ENCODE measurements around the gene GSX2. TPM values are rescaled to one million over a fixed set of nuclear protein-coding genes. Genes with fewer than 3 reads are reported as not detected.
"Not testable (repeated sequence)": the region's sequence is repeated elsewhere in the genome, so short reads cannot be mapped to it uniquely, and the experiment has no call there.

The GSX2 gene
- polyA plus RNA-seq, 4 donors: not detected

GRCh38 chr4:54101190-54102041 is 1.5 kb downstream of the GSX2 start:
- no peak for DNase-seq (ENCODE audit: low read depth in 4 of 4, low spot score in 2 of 4)

- DNase-seq (ENCODE audit: low read depth in 4 of 4, low spot score in 2 of 4): no peak
Measured at GRCh38 chr4:54102531-54103106, 2.7 kb downstream of the GSX2 start.

GRCh38 chr4:54103190-54103574 is 3.2 kb downstream of the GSX2 start:
- DNase-seq (ENCODE audit: low read depth in 4 of 4, low spot score in 2 of 4): no peak

- DNase-seq (ENCODE audit: low read depth in 4 of 4, low spot score in 2 of 4): no peak
Measured at GRCh38 chr4:54104907-54105306, 4.9 kb downstream of the GSX2 start.

GRCh38 chr4:54107951-54108748 is 8.2 kb downstream of the GSX2 start:
- no peak for DNase-seq (ENCODE audit: low read depth in 4 of 4, low spot score in 2 of 4)

- no peak for DNase-seq (ENCODE audit: low read depth in 4 of 4, low spot score in 2 of 4)
Measured at GRCh38 chr4:54109241-54110018, 9.5 kb downstream of the GSX2 start.

- no peak for DNase-seq (ENCODE audit: low read depth in 4 of 4, low spot score in 2 of 4)
Measured at GRCh38 chr4:54110019-54110416, 10.1 kb downstream of the GSX2 start.

GRCh38 chr4:54113206-54113605 is 13.2 kb downstream of the GSX2 start:
- not testable (repeated sequence) for DNase-seq (ENCODE audit: low read depth in 4 of 4, low spot score in 2 of 4)

- DNase-seq (ENCODE audit: low read depth in 4 of 4, low spot score in 2 of 4): not testable (repeated sequence)
Measured at GRCh38 chr4:54116246-54116645, 16.3 kb downstream of the GSX2 start.

- no peak for DNase-seq (ENCODE audit: low read depth in 4 of 4, low spot score in 2 of 4)
Measured at GRCh38 chr4:54118850-54119589, 19.1 kb downstream of the GSX2 start.

GRCh38 chr4:54120518-54120917 is 20.6 kb downstream of the GSX2 start:
- DNase-seq (ENCODE audit: low read depth in 4 of 4, low spot score in 2 of 4): no peak

GRCh38 chr4:54127660-54128059 is 27.7 kb downstream of the GSX2 start:
- no peak for DNase-seq (ENCODE audit: low read depth in 4 of 4, low spot score in 2 of 4)

- not testable (repeated sequence) for DNase-seq (ENCODE audit: low read depth in 4 of 4, low spot score in 2 of 4)
Measured at GRCh38 chr4:54128694-54129093, 28.7 kb downstream of the GSX2 start.

- DNase-seq (ENCODE audit: low read depth in 4 of 4, low spot score in 2 of 4): no peak
Measured at GRCh38 chr4:54139332-54139731, 39.4 kb downstream of the GSX2 start.

GRCh38 chr4:54140287-54140686 is 40.3 kb downstream of the GSX2 start:
- DNase-seq (ENCODE audit: low read depth in 4 of 4, low spot score in 2 of 4): no peak

- DNase-seq (ENCODE audit: low read depth in 4 of 4, low spot score in 2 of 4): no peak
Measured at GRCh38 chr4:54144199-54144598, 44.2 kb downstream of the GSX2 start.

GRCh38 chr4:54144661-54145171 is 44.8 kb downstream of the GSX2 start:
- no peak for DNase-seq (ENCODE audit: low read depth in 4 of 4, low spot score in 2 of 4)

GRCh38 chr4:54146139-54146538 is 46.2 kb downstream of the GSX2 start:
- no peak for DNase-seq (ENCODE audit: low read depth in 4 of 4, low spot score in 2 of 4)

GRCh38 chr4:54149323-54149722 is 49.4 kb downstream of the GSX2 start:
- no peak for DNase-seq (ENCODE audit: low read depth in 4 of 4, low spot score in 2 of 4)
